NCI-H2107 (cell line): ENCODE measurements around the gene ANTXR1.

ENCODE experiments used
- DNase-seq: peaks from one replicate; lab custom pipeline; 2025; lab: John Stamatoyannopoulos, UW

Gene ANTXR1

DNA sequence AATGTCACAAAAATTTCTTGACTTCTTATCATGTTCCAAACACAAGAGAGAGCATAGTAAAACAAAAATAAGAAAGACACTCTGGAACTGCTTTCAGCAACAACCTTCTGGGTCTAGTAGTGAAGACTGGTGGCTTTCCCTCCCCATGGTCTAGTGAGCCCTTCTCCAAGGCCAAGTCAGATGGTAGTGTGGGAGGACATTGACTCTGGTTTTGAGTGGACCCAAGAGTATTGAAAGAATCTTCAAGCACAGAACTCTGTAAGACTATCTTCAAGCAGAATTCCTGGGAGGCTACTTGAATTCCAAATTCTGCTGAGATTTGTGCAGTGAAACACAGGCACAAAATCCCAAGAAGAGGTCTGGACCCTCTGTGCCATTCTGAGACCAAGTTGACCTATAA, 21.1 kb downstream of the ANTXR1 start:
- DNase-seq, result no peak

DNA sequence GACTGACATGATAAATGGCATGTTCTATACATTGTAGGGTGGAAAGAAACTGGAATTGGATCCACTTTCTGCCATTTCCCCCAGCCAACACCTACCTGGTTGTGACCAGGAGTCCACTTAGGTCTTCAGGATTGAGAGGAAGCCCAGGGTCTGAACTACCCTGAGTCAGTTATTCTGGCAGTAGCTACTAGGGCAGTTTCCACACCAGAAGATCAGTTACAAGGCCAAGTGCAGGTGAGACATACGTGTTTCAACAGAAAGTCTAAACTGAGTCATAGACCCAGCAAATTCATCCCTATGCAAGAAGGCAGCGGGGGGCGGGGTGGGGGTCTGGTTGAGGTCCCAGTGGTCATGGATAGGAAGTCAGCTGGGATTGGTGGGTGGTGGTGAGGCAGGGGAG, 21.9 kb downstream of the ANTXR1 start:
- no peak for DNase-seq

DNA sequence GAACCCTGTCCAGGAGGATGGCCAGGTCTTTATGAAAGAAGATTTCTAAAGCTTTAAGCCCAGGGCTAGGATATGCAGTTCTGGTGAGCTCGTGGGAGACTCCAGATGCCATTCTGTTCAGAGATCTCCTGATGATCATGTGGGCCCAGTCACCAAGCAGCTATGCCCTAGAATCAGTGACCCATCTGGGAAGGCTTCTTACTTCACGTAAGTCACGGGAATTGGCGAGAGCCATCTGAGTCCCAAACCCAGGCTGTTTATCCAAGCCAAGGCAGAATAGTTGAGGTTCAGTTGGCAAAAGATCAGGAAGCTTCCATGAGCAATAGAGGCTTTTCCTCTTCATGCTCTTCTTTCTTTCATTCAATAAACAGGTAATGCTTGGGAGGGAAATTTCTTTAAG, 23.9 kb downstream of the ANTXR1 start:
- DNase-seq, result no peak

DNA sequence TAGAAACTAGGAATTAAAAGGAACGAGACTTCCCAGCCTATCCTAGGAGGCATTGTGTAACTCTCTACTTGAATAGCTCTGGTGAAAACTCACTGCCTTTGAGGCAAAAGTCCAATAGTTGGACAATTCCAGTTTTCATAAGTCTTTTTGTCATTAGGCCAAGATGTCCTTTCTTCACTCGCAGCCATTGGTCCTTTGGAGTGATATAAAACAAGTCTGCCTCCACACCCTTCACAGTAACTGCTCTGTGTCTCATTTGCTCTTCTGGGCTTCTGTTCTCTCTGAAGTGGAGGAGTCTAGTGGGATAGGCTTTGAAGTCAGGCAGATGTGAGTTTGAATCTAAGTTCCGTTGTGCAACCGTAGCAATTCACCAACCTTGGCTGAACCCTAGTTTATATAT, 28.2 kb downstream of the ANTXR1 start:
- no peak for DNase-seq

DNA sequence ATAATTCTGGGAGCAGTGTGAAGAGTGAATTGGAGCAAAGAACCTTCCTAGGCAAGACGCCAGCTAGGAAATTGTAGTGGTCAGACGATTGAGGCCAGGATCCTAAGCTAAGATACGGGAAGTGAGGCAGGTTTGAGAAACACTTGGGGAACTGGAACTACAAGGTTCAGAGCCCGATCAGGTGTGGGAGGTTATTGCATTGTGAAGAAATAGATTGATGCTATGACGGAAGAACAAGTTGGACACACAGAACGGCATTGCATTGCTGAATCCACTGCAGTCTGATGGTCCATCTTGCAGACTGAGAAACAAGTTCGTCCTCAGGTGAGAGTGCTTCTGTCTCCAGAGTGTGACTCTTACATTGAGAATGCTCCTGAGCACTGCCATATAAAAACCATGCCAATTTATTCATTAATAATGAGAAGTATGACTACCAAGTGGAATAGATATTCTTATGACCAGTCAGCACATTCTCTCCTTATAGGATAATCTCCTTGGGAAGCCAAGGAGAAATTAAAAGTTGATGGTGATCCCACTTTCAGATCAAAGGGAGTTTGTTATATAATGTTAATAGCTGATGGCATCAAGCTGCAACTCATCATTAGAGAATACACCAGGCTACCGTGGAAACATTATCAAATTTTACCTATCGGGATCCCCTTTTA, 30.9 kb downstream of the ANTXR1 start:
- no peak for DNase-seq

DNA sequence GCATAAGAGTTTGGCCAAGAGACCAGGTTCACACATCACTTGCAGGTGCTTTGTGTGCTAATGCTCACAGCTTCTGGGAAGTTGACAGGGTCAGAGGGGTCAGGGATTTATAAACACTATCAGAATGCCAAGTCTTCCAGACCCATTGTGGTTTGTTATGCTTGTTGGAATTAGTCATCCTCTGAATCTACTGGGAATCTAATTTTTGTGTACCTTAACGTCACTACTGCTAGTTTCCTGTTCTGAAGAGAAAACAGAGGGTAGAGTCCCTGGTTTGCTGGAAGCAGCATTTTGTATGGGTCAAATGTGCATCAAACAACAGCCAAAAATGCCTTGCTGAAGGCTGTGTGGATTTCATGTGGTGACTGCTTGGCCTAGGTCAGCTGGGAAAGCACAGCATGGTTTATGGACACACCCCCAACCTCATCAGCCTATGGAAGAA, 33.3 kb downstream of the ANTXR1 start:
- no peak for DNase-seq

DNA sequence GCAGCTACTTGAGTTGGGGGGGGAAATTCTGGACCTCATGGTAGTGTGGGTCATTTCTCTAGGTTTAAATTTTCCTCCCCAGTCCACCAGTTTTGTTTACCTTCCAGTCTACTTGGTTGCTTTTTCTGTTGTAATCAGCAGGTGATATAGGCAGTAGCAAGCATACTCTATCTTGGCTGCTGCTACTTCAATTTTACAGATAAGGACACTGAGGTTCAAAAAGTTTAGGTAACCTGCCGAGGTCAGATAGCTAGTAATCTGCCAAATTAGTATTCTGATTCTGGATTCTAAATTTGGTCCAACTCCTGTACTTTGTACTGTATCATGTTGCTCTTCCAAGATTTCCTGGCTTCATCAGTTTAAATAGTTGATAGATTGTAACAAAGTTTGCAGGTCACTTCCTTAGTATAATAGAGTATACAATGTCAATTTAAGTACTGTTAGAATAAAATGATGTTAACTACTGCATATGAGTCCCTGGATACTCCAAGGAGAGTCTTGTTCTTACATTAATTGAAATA, 34.7 kb downstream of the ANTXR1 start:
- no peak for DNase-seq

DNA sequence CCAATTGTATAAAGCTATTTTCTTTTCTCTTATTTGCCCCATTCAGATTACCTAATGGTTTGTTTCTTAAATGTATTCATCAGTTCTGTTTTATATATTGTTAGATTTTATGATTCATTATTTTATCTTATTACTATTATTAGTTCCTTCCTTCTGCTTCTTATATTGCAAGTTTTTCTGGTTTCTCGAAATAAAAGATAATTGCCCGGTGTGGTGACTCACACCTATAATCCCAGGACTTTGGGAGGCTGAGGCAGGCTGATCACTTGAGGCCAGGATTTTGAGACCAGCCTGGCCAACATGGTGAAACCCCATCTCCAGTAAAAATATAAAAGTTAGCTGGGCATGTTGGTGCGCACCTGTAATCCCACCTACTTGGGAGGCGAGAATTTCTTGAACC, 37.8 kb downstream of the ANTXR1 start:
- no peak for DNase-seq

DNA sequence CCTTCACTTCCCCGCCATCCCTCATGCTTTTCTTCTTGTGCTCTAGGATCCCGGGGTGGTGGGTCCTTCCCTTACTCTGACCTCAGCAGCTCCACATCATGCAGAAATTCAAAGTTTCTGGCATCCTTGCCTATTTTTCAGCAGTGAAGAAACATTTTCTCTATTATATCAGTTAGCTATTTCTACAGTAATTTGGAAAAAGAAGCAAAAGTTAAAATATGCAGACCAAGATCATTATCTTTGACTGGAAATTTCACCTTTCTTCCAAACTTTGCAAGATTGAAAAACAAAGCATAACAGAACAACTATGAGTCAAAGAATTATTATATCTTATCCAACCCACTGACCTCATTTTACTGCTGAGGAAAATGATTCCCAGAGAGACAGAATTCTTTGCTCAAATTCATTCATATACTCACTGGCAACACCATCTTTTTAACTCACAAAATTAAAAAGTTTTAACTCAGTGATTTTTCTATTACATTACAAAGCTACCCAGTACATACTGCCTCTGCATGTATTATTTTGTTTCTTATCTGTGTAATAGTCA, 40.5 kb downstream of the ANTXR1 start:
- DNase-seq, result no peak

DNA sequence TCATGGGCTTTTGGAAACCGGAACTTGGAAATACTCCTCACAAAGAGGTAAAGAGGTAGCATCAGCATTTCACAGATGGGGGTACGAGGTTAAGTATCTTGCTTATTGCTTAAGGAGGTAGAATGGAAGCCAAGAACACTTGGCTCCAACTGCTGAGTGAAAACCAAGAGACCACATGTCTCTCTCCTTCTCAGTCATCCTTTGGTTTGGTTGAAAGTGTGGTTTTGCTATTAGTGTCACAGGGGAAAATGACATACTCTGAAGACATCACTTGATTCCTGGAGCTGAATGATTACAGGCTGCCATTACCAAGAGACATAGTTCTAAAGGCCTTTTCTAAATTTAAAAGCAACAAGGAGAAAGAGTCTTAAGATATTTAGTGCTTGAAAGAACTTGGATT, 41.5 kb downstream of the ANTXR1 start:
- DNase-seq, result no peak

DNA sequence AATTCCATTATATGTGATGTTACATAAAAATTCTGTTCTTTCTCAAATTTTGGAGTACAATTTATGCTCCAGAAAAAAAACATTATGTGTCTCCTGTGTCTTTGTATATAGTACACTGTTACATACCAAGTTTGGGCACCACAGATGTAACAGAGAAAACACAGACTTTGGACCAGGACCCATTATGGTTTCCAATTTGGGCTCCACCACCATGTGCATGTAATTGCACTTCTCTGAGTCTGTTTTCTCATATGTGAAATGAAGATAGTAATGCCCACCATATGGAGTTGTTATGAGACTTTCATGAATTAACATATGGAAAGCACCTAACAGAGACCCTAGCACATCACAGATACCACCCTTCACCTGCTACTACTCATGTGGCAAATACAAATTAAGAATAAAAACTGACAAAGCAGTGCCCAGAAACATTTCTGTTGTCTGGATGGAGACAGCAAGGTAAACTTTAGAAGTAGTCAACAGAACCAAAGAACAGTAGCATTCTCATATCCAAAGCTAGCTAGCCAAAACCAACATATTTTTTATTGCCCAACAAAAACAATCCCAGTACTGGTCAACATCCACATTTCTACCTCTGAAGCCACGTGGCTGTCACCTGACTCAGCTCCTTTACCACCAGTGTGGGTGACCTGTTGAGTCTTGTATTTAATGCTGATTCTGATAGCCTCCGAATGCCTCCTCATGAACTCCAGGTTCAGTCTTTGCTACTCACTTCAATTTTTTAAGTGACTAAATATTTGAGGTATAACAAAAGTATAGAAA, 42.9 kb downstream of the ANTXR1 start:
- DNase-seq, result no peak

DNA sequence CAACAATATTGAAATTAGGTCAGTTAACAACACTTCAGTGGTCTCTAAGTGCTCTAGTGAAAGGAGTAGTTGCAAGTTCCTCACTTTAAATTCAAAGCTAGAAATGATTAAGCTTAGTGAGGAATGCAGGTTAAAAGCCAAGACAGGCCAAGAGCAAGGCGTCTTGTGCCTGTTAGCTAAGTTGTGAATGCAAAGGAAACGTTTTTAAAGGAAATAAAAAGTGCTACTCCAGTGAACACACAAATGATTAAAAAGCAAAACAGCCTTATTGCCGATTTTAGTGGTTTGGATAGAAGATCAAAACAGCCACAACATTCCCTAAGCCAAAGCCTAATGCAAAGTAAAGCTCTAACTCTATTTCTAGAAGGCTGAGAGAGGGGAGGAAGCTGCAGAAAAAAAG, 44.7 kb downstream of the ANTXR1 start:
- DNase-seq, result no peak

DNA sequence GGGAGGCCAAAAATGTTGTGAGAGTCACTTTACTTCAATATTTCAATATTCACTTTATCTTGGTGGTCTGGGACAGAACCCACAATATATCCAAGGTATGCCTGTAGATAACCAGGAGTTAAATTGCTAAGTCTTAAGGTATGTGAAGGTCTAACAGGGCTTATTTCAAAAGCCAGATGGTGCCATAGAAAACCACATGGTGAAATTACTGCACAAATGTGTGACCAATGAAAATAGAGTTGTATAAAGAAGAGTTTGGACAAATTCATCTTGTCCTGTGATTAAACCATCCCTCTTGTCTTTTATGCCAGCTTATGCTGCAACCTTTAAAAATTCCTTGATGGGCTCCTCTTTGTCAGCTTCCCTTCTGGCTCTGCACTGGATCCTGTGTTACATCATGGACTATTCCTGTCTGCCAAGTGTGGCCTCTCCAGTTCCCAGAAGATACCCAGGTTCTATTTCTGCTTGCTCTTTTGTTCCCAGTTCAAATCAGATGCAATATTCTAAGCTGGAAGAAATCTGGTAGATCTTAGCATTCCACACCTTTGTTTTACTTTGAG, 46.8 kb downstream of the ANTXR1 start:
- no peak for DNase-seq

DNA sequence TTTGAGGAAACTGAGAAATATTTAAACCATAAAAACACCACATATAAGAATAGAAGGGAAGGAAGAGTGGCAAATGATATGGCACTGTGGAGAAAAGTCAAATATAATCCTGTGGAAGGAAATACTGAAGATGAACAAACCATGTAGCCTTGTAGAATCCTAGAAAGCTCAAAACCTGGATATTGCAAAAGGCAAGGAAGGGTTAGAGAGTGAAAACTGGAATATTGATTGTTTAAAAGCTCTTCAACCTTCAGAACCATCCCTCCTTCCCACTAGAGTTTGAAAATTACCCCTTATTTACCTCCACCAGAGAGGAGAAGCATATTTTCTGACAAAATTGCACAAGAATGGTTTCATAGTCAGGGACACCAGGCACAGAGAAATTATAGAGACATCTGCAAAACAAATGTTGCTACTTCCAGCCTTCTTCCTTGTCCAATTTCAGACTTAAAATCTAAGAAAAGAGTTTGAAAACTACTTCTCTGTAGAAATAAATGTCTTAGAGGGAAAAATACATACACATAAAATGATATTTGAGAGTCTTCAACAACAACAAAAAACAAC, 48.0 kb downstream of the ANTXR1 start:
- DNase-seq, result no peak

DNA sequence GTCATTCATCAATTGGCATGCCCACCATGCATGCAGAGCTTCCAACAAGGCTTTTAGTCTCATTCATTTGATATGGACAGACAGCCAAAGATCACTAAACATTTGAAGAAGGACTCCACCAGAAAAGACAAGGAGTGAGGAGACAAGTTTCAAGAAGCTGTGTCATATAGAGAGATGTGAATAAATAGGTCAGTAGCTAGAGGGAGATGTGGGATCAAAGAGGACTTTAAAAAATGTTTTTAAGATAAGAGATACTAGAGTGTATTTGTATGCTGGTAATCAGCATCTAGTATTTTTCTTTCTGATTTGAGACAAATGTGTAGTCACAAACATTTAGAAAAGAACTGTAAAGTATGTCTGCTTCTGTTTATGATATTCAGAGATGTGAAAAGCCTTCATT, 48.5 kb downstream of the ANTXR1 start:
- no peak for DNase-seq

DNA sequence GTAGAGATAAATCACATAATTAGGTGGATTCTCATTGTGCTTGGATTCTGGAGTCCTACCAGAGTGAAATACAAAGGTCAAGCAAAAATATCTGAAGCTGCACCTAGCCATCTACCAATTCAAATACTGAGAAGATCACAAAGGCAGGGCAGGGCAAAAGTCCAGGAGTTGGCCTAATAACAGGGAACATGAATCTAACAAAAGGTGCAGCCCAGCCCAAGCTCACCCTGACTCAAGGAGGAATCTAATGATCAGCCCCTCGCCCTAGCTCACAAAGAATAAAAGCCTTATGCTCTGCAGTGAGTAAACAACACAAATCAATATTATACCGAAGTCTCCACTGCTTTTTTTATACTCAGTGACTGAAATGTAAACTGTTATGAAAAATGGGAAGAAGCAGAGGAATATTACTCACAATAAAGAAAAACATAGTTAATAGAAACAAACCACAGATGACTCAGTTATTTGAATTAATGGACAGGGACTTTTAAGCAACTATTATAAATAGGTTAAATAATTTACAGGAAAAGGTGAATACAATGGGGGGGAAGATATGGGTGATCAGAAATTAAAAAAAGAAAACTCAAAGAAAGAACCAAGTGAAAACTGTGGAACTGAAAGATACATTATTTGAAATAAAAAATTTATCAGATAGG, 49.5 kb downstream of the ANTXR1 start:
- no peak for DNase-seq

DNA sequence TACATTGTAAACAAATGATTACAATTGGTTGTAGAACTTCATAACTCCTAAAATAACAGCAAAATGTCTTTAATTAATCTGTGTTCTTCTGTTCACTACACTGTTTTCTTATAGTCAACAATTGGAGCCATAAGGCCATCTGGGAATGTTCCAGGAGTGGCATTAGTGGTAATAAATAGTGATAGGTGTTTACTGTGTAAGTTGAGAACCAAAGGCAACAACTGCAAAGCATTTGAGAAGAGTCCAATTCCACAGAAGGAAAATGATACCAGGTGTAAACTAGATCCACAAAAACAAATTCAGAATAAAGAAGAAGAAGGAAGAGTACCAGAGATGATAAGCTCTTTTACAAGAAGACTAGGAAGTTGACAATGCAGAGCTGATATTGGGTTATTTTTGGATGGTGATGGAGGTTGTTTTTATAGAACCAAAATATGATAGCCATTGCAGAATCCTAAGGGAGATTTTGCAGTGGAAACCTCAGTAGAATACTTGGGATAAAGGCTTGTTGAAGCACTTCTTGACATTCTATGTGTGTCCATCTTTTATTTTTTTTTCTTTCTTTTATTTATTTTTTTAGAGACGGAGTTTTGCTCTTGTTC, 52.9 kb downstream of the ANTXR1 start:
- DNase-seq, result peak; percentile 6

DNA sequence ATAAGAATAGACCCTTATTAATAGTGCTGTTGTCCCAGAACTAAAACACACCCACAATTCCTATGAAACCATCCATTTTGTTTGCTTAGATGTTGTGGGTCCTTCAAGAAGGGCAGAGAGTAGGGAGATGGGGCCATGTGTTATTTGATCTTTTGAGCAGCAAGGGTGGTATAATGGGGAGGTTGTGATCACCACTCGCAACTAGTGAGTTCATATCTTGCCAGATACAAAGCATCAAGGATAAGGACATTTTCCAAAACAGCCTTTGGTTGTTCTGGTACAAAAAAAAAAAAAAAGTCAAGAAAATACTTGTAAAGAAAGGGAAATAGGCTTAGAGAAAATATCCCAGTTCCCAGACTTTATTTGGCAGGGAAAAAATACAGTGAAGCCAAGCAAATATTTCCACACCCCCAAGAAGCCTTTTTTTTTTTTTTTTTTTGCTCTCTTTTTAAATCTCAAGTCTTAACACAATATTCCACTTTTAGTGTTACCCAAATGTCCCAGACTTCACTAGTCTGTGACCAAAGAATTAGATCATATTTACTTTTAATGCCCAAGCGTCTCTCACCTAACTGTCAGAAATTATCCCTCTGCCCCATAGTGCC, 54.1 kb downstream of the ANTXR1 start:
- no peak for DNase-seq

DNA sequence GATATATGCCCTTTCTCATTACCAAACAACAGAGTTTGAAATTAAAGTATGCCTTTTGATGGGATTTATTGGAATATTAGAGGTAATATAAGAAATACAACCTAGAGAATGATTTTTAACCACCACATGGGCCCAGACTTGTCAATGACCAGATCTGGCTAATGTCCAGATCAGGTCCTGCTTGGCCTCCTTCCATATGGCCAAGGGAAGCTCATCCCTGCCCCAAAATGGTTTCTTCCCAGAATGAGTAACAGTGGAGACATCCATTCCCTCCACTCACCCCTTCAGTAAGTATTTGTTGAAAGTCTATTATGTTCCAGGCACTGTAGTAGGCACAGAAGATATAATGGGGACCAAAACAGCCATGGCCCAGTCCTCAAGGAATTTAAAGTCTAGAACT, 54.9 kb downstream of the ANTXR1 start:
- DNase-seq, result no peak

DNA sequence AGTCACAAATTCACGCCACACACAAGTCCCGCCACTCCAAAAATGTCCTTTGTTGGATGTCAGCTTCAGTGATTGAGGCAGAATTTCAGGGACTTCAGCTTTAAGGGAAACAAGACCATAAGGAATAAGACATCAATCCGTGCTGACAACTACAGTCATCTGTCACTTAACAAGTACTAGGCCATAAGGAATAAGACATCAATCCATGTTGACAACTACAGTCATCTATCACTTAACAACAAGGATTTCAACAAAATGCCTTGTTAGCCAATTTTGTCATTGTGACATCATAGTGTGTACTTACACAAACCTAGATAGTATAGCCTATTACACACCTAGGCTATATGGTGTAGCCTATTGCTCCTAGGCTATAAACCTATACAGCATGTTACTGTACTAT, 58.0 kb downstream of the ANTXR1 start:
- DNase-seq, result no peak

DNA sequence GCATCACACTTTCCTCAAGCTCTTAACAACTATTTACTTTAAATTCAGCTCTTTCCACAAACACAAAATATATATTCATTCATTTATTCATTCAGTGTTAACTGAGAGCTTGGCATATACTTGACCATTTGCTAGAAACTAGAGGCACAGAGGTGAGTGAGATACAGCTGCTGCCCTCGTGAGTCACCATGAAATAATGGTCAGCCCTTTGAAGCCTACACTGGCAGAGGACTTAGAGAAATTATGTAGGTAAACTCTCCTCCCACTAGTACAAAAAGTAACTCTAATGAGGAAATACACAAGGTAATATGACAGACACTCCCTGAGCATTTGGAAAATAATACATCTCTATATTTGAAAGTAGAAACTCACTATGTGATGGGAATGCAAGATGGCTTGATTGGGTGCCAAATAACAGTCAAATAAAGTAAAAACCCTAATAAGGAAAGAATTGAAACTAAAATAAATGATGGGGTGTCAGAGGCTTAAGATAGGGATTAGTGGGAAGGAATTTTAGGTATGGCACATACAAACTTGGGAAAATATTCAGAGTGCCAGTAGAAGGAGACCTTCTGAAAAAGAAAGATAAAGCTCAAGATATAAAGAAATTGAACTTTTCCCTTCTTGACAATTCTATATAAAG, 61.1 kb downstream of the ANTXR1 start:
- DNase-seq, result no peak
